Retina (tissue), 1 donor: ENCODE results near the gene OR10H2.
"Not testable (repeated sequence)": the region's sequence is repeated elsewhere in the genome, so short reads cannot be mapped to it uniquely, and the experiment has no call there.

Source experiments
- DNase-seq: peaks from one replicate; pipeline ENCODE4 v3.0.0-alpha.2; 2016

Gene OR10H2

GRCh38 chr19:15774159-15774558 is 46.3 kb downstream of the OR10H2 start:
- not testable (repeated sequence) for DNase-seq

GRCh38 chr19:15775249-15775648 is 47.4 kb downstream of the OR10H2 start:
- no peak for DNase-seq

GRCh38 chr19:15776264-15776663 is 48.4 kb downstream of the OR10H2 start:
- DNase-seq = no peak

- no peak for DNase-seq
These were observed 49.5 kb downstream of the OR10H2 start for GRCh38 chr19:15776991-15777970.
